Activated T-helper 17 cell treated with anti-CD3 and anti-CD28 coated beads, Interleukin-2, amount 50 U/mL, for 72 hours (primary cell): ENCODE measurements around the gene KLRK1. TPM values are rescaled to one million over a fixed set of nuclear protein-coding genes. Genes with fewer than 3 reads are reported as not detected.
"Not testable (repeated sequence)": the region's sequence is repeated elsewhere in the genome, so short reads cannot be mapped to it uniquely, and the experiment has no call there.

Experiments
- ATAC-seq: fragments of 150-1000 bp; cut with Tn5 transposase; replicated peaks from 2 replicates; pipeline ENCODE4 v1.10.0; 2021; ENCODE audit warnings: mild to moderate bottlenecking, moderate library complexity
- H3K27ac Mint-ChIP-seq: one replicate; pipeline ENCODE4 v1.8.0; 2022; ENCODE audit warnings: mixed read lengths
- H3K27me3 Mint-ChIP-seq: one replicate; pipeline ENCODE4 v1.8.0; 2022; ENCODE audit warnings: mixed read lengths
- H3K36me3 Mint-ChIP-seq: one replicate; pipeline ENCODE4 v1.8.0; 2022; ENCODE audit warnings: low read depth, mild to moderate bottlenecking, mixed read lengths
- H3K4me1 Mint-ChIP-seq: one replicate; pipeline ENCODE4 v1.8.0; 2022; ENCODE audit warnings: mixed read lengths
- H3K4me3 Mint-ChIP-seq: one replicate; pipeline ENCODE4 v1.8.0; 2022; ENCODE audit warnings: mild to moderate bottlenecking, mixed read lengths
- H3K9me3 Mint-ChIP-seq: one replicate; pipeline ENCODE4 v1.8.0; 2022; ENCODE audit warnings: mixed read lengths
- total RNA-seq, 2 donors: library from RNA; stranded (reverse); gene quantifications; one replicate each; pipeline ENCODE4 v1.2.3, GENCODE V29; 2022

KLRK1 gene
- total RNA-seq, 2 donors from 2014 or later, result 0.19 to 0.24 TPM

- H3K36me3 Mint-ChIP-seq, H3K9me3 Mint-ChIP-seq, H3K4me3 Mint-ChIP-seq, ATAC-seq, H3K4me1 Mint-ChIP-seq, H3K27ac Mint-ChIP-seq: not testable (repeated sequence)
- peaks cover 31% of the 10 kb centered on the region for H3K27me3 Mint-ChIP-seq
Measured at GRCh38 chr12:10396176-10396575, 6.3 kb upstream of the KLRK1 start.

- no peak overlapping the region for H3K27ac Mint-ChIP-seq
- no peaks in the 10 kb centered on the region for H3K4me1 Mint-ChIP-seq
- no peak for ATAC-seq
- no peak overlapping the region for H3K4me3 Mint-ChIP-seq
- H3K27me3 Mint-ChIP-seq, result peaks cover 28% of the 10 kb centered on the region
- no peaks in the 10 kb centered on the region for H3K36me3 Mint-ChIP-seq
- H3K9me3 Mint-ChIP-seq, result no peaks in the 10 kb centered on the region
Measured at GRCh38 chr12:10395390-10395998, 5.7 kb upstream of the KLRK1 start.

DNA sequence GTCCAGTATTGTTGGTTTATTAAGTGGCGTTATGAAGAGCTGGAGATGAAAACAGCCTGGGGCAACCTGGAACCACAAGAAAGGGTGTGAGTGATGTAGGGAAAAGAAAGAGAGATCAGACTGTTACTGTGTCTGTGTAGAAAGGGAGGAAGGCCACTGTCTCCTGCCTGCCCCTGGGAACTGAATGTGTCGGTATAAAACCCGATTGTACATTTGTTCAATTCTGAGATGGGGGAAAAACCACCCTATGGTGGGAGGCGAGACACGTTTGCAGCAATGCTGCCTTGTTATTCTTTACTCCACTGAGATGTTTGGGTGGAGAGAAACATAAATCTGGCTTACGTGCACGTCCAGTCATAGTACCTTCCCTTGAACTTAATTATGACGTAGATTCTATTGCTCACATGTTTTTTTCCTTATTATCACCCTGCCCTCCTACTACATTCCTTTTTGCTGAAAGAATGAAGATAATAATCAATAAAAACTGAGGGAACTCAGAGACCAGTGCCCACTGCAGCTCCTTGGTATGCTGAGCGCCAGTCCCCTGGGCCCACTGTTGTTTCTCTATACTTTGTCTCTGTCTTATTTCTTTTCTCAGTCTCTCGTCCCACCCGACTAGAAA lies 4.8 kb upstream of the KLRK1 start:
- peaks cover 32% of the 10 kb centered on the region for H3K27me3 Mint-ChIP-seq
- not testable (repeated sequence) for H3K4me1 Mint-ChIP-seq, ATAC-seq, H3K9me3 Mint-ChIP-seq, H3K4me3 Mint-ChIP-seq, H3K27ac Mint-ChIP-seq, H3K36me3 Mint-ChIP-seq

- peaks cover 33% of the 10 kb centered on the region for H3K27me3 Mint-ChIP-seq
- no peak overlapping the region for H3K27ac Mint-ChIP-seq
- H3K36me3 Mint-ChIP-seq, result no peaks in the 10 kb centered on the region
- H3K4me1 Mint-ChIP-seq, result no peaks in the 10 kb centered on the region
- H3K9me3 Mint-ChIP-seq, result no peaks in the 10 kb centered on the region
- ATAC-seq, result no peak
- no peak overlapping the region for H3K4me3 Mint-ChIP-seq
Measured at GRCh38 chr12:10393291-10393690, 3.5 kb upstream of the KLRK1 start.

- no peak overlapping the region for H3K4me3 Mint-ChIP-seq
- H3K27me3 Mint-ChIP-seq, result peaks cover 29% of the 10 kb centered on the region
- H3K27ac Mint-ChIP-seq, result no peak overlapping the region
- ATAC-seq, result no peak
- no peaks in the 10 kb centered on the region for H3K36me3 Mint-ChIP-seq
- H3K4me1 Mint-ChIP-seq, result no peaks in the 10 kb centered on the region
- H3K9me3 Mint-ChIP-seq, result no peaks in the 10 kb centered on the region
Measured at GRCh38 chr12:10392394-10392930, 2.6 kb upstream of the KLRK1 start.

- not testable (repeated sequence) for H3K27ac Mint-ChIP-seq, H3K4me3 Mint-ChIP-seq
Measured at GRCh38 chr12:10390991-10391390, 1.1 kb upstream of the KLRK1 start.

GRCh38 chr12:10388624-10389413 lies 1.0 kb downstream of the KLRK1 start:
- no peaks in the 10 kb centered on the region for H3K4me1 Mint-ChIP-seq
- no peaks in the 10 kb centered on the region for H3K9me3 Mint-ChIP-seq
- no peak overlapping the region for H3K27ac Mint-ChIP-seq
- H3K36me3 Mint-ChIP-seq, result no peaks in the 10 kb centered on the region
- H3K27me3 Mint-ChIP-seq, result peaks cover 32% of the 10 kb centered on the region
- H3K4me3 Mint-ChIP-seq, result no peak overlapping the region
- no peak for ATAC-seq

More at GRCh38 chr12:10390991-10391390, 1.1 kb upstream of the KLRK1 start:
- not testable (repeated sequence) for ATAC-seq, H3K9me3 Mint-ChIP-seq, H3K4me1 Mint-ChIP-seq, H3K36me3 Mint-ChIP-seq
- peaks cover 29% of the 10 kb centered on the region for H3K27me3 Mint-ChIP-seq

DNA sequence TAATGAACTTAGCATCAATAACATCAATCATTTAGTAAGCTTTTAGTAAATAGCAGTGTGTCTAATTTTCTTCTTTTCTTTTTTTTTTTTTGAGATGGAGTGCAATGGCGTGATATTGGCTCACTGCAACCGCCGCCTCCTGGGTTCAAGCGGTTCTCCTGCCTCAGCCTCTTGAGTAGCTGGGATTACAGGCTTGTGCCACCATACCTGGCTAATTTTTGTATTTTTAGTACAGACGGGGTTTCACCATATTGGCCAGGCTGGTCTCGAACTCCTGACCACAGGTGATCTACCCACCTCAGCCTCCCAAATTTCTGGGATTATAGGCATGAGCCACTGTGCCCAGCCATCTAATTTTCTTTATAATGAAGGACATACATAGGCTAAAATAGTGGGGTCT lies 2.3 kb downstream of the KLRK1 start:
- not testable (repeated sequence) for H3K4me3 Mint-ChIP-seq, H3K27ac Mint-ChIP-seq, H3K36me3 Mint-ChIP-seq

GRCh38 chr12:10386857-10387256 lies 3.0 kb downstream of the KLRK1 start:
- H3K36me3 Mint-ChIP-seq, result no peaks in the 10 kb centered on the region
- no peaks in the 10 kb centered on the region for H3K4me1 Mint-ChIP-seq
- no peak overlapping the region for H3K4me3 Mint-ChIP-seq
- peaks cover 40% of the 10 kb centered on the region for H3K27me3 Mint-ChIP-seq
- no peak for ATAC-seq
- no peaks in the 10 kb centered on the region for H3K9me3 Mint-ChIP-seq
- H3K27ac Mint-ChIP-seq, result no peak overlapping the region

More for the DNA sequence above, 2.3 kb downstream of the KLRK1 start:
- not testable (repeated sequence) for H3K4me1 Mint-ChIP-seq, ATAC-seq, H3K9me3 Mint-ChIP-seq
- peaks cover 38% of the 10 kb centered on the region for H3K27me3 Mint-ChIP-seq

DNA sequence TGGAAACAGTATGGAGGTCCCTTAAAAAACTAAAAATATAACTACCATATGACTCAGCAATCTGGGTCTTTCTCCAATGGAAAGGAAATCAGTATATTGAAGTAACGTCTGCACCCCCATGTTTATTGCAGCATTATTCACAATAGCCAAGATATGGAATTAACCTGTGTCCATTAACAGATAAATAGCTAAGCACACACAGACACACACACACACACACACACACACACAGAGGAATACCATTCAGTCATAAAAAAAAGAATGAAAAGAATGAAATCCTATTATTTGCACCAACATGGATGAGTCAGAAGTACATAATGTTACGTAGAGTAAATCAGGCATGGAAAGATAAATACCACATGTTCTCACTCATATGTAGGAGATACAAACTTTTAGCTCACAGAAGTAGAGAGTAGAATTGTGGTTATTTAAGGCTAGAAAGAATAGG lies 4.7 kb downstream of the KLRK1 start:
- Mint-ChIP-seq H3K36me3 (no peaks in the 10 kb centered on the region), H3K27me3 (peaks cover 44% of the 10 kb centered on the region), H3K9me3 (no peaks in the 10 kb centered on the region), H3K4me1 (no peaks in the 10 kb centered on the region), H3K27ac (no peak overlapping the region), H3K4me3 (no peak overlapping the region)
- no peak for ATAC-seq

- no peaks in the 10 kb centered on the region for H3K36me3 Mint-ChIP-seq
- ATAC-seq, result no peak
- no peak overlapping the region for H3K4me3 Mint-ChIP-seq
- H3K27me3 Mint-ChIP-seq, result peaks cover 37% of the 10 kb centered on the region
- H3K4me1 Mint-ChIP-seq, result no peaks in the 10 kb centered on the region
- H3K27ac Mint-ChIP-seq, result no peak overlapping the region
- H3K9me3 Mint-ChIP-seq, result no peaks in the 10 kb centered on the region
Measured at GRCh38 chr12:10384191-10384590, 5.7 kb downstream of the KLRK1 start.

- Mint-ChIP-seq H3K4me1 (no peaks in the 10 kb centered on the region), H3K4me3 (no peak overlapping the region), H3K27me3 (peaks cover 33% of the 10 kb centered on the region), H3K27ac (no peak overlapping the region), H3K36me3 (no peaks in the 10 kb centered on the region), H3K9me3 (no peaks in the 10 kb centered on the region)
- ATAC-seq, result no peak
Measured at GRCh38 chr12:10381928-10382628, 7.8 kb downstream of the KLRK1 start.

DNA sequence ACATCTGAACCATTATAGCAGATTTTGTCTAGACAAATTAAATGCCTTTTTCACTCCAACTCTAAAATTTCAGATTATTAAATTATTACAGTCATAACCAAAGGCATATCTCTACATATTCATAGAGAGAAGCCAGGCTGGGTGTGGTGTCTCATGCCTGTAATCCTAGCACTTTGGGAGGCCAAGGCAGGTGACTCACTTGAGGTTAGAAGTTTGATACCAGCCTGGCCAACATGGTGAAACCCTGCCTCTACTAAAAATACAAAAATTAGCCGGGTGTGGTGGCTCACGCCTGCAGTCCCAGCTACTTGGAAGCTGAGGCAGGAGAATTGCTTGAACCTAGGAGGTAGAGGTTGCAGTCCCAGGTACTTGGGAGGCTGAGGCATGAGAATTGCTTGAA lies 11.1 kb downstream of the KLRK1 start:
- H3K9me3 Mint-ChIP-seq, H3K4me1 Mint-ChIP-seq, H3K36me3 Mint-ChIP-seq, H3K27ac Mint-ChIP-seq, ATAC-seq, H3K4me3 Mint-ChIP-seq: not testable (repeated sequence)
- H3K27me3 Mint-ChIP-seq, result peaks cover 28% of the 10 kb centered on the region

DNA sequence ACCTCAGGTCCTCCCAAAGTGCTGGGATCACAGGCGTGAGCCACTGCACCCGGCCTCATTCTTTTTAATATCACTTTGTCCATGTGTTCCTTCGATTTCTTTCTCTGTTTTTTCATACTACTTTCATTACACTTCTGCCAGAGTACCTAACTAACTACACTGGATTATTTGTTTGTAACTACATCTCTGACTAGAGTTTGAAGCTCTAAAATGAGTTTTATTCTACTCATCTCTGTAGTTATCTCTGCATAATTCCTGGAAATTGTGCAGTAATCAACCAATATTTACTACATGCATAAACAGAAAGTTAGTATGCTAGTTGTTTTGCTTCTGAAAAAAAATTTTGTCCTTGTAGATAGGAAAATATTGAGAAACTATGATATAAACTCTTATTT lies 15.2 kb downstream of the KLRK1 start:
- Mint-ChIP-seq H3K4me1 (peaks cover 4% of the 10 kb centered on the region), H3K27me3 (peaks cover 7% of the 10 kb centered on the region), H3K4me3 (no peak overlapping the region), H3K36me3 (no peaks in the 10 kb centered on the region), H3K9me3 (no peaks in the 10 kb centered on the region), H3K27ac (no peak overlapping the region)
- no peak for ATAC-seq
